HG03439 (cell line): Measurements from ENCODE around the gene RAB20.

Experiments used
- ATAC-seq: cut with Tn5 transposase; IDR thresholded peaks from one replicate; pipeline ENCODE4 v1.9.1; 2021; ENCODE audit warnings: mild to moderate bottlenecking, moderate library complexity; ENCODE audit not compliant: unreplicated experiment

Gene RAB20

DNA sequence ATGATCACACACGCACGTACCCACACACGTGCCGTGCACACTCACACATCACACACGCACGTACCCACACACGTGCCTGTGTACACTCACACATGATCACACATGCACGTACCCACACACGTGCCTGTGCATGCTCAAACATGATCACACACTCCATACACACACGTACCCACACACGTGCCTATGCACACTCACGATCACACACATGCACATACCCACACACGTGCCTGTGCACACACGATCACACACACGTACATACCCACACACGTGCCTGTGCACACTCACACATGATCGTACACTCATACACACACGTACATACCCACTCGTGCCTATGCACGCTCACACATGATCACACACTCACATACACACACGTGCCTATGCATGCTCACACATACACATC is 86.8 kb downstream of the RAB20 start:
- ATAC-seq = no peak
